ENCODE results near the gene DNAJB14. TPM values are rescaled to one million over a fixed set of nuclear protein-coding genes. Genes with fewer than 3 reads are reported as not detected.

Gene DNAJB14
- polyA plus RNA-seq, 1 of the 3 experiments (the other 2 are of a cell fraction), result 23.8 TPM

- 97% methylated on average over 3 of the region's 3 CpGs for WGBS (ENCODE audit: low lambda C conversion rate)
- Histone ChIP-seq H3K9me2 (no peaks in the 10 kb centered on the region), H3K9me3 (no peaks in the 10 kb centered on the region), H3F3A (replicated peaks; ENCODE audit: insufficient read depth) (no peaks in the 10 kb centered on the region), H3K27me3 (ENCODE audit: insufficient read depth) (no peaks in the 10 kb centered on the region), H3K9ac (no peak overlapping the region), H3K36me3 (replicated peaks in 1 of 2; ENCODE audit: control insufficient read depth in 1 of 2, insufficient read depth in 2 of 2, low read length in 1 of 2) (peaks cover 34 to 40% of the 10 kb centered on the region in 2 experiments), H3K4me2 (no peak overlapping the region), H4K20me1 (ENCODE audit: insufficient read depth) (no peaks in the 10 kb centered on the region), H3K79me2 (ENCODE audit: insufficient read depth) (no peaks in the 10 kb centered on the region), H2AFZ (ENCODE audit: low read depth) (no peak overlapping the region), H3K27ac (ENCODE audit: low read depth in 2 of 2, low read length in 1 of 2) (no peak overlapping the region), H3K4me1 (ENCODE audit: control insufficient read depth in 1 of 2, insufficient read depth in 2 of 2, low read depth in 1 of 2, low read length in 1 of 2) (no peaks in the 10 kb centered on the region), H3K4me3 (ENCODE audit: low read depth in 2 of 2, low read length in 1 of 2) (no peak overlapping the region)
- no peak for TF ChIP-seq USF1 (IDR thresholded peaks at IDR 0.05; ENCODE audit: borderline replicate concordance, low read depth)
- no peak for TF ChIP-seq RCOR1 (IDR thresholded peaks at IDR 0.05; ENCODE audit: low read length)
- no peak for TF ChIP-seq MAX (IDR thresholded peaks at IDR 0.05; ENCODE audit: low read depth)
- TF ChIP-seq SMC3 (IDR thresholded peaks at IDR 0.05; ENCODE audit: low read depth, low read length), result no peak
- TF ChIP-seq NRF1 (IDR thresholded peaks at IDR 0.05; ENCODE audit: low read depth, low read length), result no peak
- TF ChIP-seq GATA2 (CRISPR knock-in tag; IDR thresholded peaks at IDR 0.05), result no peak
- no peak for TF ChIP-seq FOXJ3 (CRISPR knock-in tag; IDR thresholded peaks at IDR 0.05)
- no peak for TF ChIP-seq CHD2 (IDR thresholded peaks at IDR 0.05; ENCODE audit: low read length, partially characterized antibody)
- no peak for TF ChIP-seq FOSL2 (IDR thresholded peaks at IDR 0.05; ENCODE audit: borderline replicate concordance, low read depth)
- no peak for TF ChIP-seq REST (IDR thresholded peaks at IDR 0.05; ENCODE audit: low read depth, low read length)
- TF ChIP-seq RAD21 (IDR thresholded peaks at IDR 0.05; ENCODE audit: low read length), result no peak
- DNase-seq, result no peak
- POLR2A ChIA-PET, result no interaction called here
- CTCF ChIA-PET, result interaction anchor here (1.4 kb wide), 1 partner anchor 12 kb away, joined by 3 read pairs; no protein-coding TSS in a partner anchor
Measured at GRCh38 chr4:99876946-99877345, 69.5 kb downstream of the DNAJB14 start.

GRCh38 chr4:99875071-99875470 lies 71.3 kb downstream of the DNAJB14 start:
- Histone ChIP-seq H3K4me3 (ENCODE audit: low read depth in 2 of 2, low read length in 1 of 2) (no peak overlapping the region), H3K9me3 (no peaks in the 10 kb centered on the region), H3K36me3 (replicated peaks in 1 of 2; ENCODE audit: control insufficient read depth in 1 of 2, insufficient read depth in 2 of 2, low read length in 1 of 2) (peaks cover 15 to 21% of the 10 kb centered on the region in 2 experiments), H3K9me2 (no peaks in the 10 kb centered on the region), H4K20me1 (ENCODE audit: insufficient read depth) (no peaks in the 10 kb centered on the region), H3K27me3 (ENCODE audit: insufficient read depth) (no peaks in the 10 kb centered on the region), H2AFZ (ENCODE audit: low read depth) (no peak overlapping the region), H3K27ac (ENCODE audit: low read depth in 2 of 2, low read length in 1 of 2) (no peak overlapping the region), H3K4me1 (ENCODE audit: control insufficient read depth in 1 of 2, insufficient read depth in 2 of 2, low read depth in 1 of 2, low read length in 1 of 2) (no peaks in the 10 kb centered on the region), H3F3A (replicated peaks; ENCODE audit: insufficient read depth) (no peaks in the 10 kb centered on the region), H3K4me2 (no peak overlapping the region), H3K79me2 (ENCODE audit: insufficient read depth) (no peaks in the 10 kb centered on the region), H3K9ac (no peak overlapping the region)
- POLR2A ChIA-PET, result no interaction called here
- CTCF ChIA-PET, result interaction anchor here (0.6 to 1.2 kb wide), 2 partner anchors 10 to 72 kb away, joined by 3 to 4 read pairs; no protein-coding TSS in a partner anchor
- no peak for DNase-seq
- TF ChIP-seq USF2 (IDR thresholded peaks at IDR 0.05; ENCODE audit: borderline replicate concordance, low read depth, low read length) (no peak), EZH2phosphoT487 (IDR thresholded peaks at IDR 0.05; ENCODE audit: borderline replicate concordance, low read depth) (no peak), MEF2A (IDR thresholded peaks at IDR 0.05; ENCODE audit: borderline replicate concordance, low read depth) (no peak), SIN3A (IDR thresholded peaks at IDR 0.05; ENCODE audit: borderline replicate concordance, low read depth, low read length) (no peak), RFX5 (IDR thresholded peaks at IDR 0.05; ENCODE audit: low read length) (no peak), IRF3 (IDR thresholded peaks at IDR 0.05; ENCODE audit: low read depth, low read length) (no peak), USF1 (IDR thresholded peaks at IDR 0.05; ENCODE audit: borderline replicate concordance, low read depth) (no peak), MAX (IDR thresholded peaks at IDR 0.05; ENCODE audit: low read depth) (no peak)

All from SK-N-SH (cell line).